ENCODE results near the gene SRCIN1. TPM values are rescaled to one million over a fixed set of nuclear protein-coding genes. Genes with fewer than 3 reads are reported as not detected.
A peak's percentile ranks its signal among the peaks of the same experiment; 100 is the strongest.

The SRCIN1 gene
- total RNA-seq, 2 donors from 2014 or later = 2.8 to 5.9 TPM

GRCh38 chr17:38535886-38536285 lies 69.9 kb downstream of the SRCIN1 start:
- WGBS, 2 experiments (ENCODE audit: insufficient coverage in 1 of 2, insufficient read length in 1 of 2) = 89 to 100% methylated on average over 3 to 8 of the region's 8 CpGs
- no peak overlapping the region for H3K9ac ChIP-seq (ENCODE audit: extremely low read depth, low read length, poor library complexity, severe bottlenecking)

GRCh38 chr17:38534498-38534885 lies 71.3 kb downstream of the SRCIN1 start:
- DNase-seq = peak; percentile 52
- no peak overlapping the region for H3K4me3 Mint-ChIP-seq
- no peaks in the 10 kb centered on the region for H3K9me3 ChIP-seq (ENCODE audit: control insufficient read depth, low read length)

More at GRCh38 chr17:38535886-38536285, 69.9 kb downstream of the SRCIN1 start:
- Histone ChIP-seq H3K36me3 (ENCODE audit: control insufficient read depth, insufficient read depth, low read length) (no peaks in the 10 kb centered on the region), H3K4me3 (ENCODE audit: low read length) (no peak overlapping the region), H3K9me3 (ENCODE audit: control insufficient read depth, low read length) (no peaks in the 10 kb centered on the region), H3K27me3 (ENCODE audit: control insufficient read depth, insufficient read depth, low read length, poor library complexity, severe bottlenecking) (no peaks in the 10 kb centered on the region), H3K27ac (ENCODE audit: low read depth, low read length) (no peak overlapping the region), H3K4me1 (ENCODE audit: control insufficient read depth, insufficient read depth, low read length) (no peaks in the 10 kb centered on the region)
- TF ChIP-seq CTCF (conservative IDR thresholded peaks at IDR 0.05) = no peak
- no peak overlapping the region for H3K4me3 Mint-ChIP-seq
- peaks cover 3% of the 10 kb centered on the region for H3K4me1 Mint-ChIP-seq
- DNase-seq = no peak
- H3K27ac Mint-ChIP-seq = no peak overlapping the region
- H3K36me3 Mint-ChIP-seq (ENCODE audit: low read depth) = no peaks in the 10 kb centered on the region
- H3K27me3 Mint-ChIP-seq (ENCODE audit: insufficient read depth) = peaks cover 10% of the 10 kb centered on the region
- H3K9me3 Mint-ChIP-seq = no peaks in the 10 kb centered on the region

GRCh38 chr17:38533866-38534497 lies 71.8 kb downstream of the SRCIN1 start:
- H3K27ac ChIP-seq (ENCODE audit: low read depth, low read length) = no peak overlapping the region
- TF ChIP-seq CTCF (conservative IDR thresholded peaks at IDR 0.05) = no peak
- no peaks in the 10 kb centered on the region for H3K36me3 ChIP-seq (ENCODE audit: control insufficient read depth, insufficient read depth, low read length)
- no peaks in the 10 kb centered on the region for H3K27me3 ChIP-seq (ENCODE audit: control insufficient read depth, insufficient read depth, low read length, poor library complexity, severe bottlenecking)
- H3K4me1 ChIP-seq (ENCODE audit: control insufficient read depth, insufficient read depth, low read length) = no peaks in the 10 kb centered on the region
- Mint-ChIP-seq H3K36me3 (ENCODE audit: low read depth) (no peaks in the 10 kb centered on the region), H3K4me1 (peaks cover 3% of the 10 kb centered on the region), H3K9me3 (no peaks in the 10 kb centered on the region), H3K4me3 (no peak overlapping the region), H3K27me3 (ENCODE audit: insufficient read depth) (peaks cover 17% of the 10 kb centered on the region), H3K27ac (no peak overlapping the region)
- H3K9me3 ChIP-seq (ENCODE audit: control insufficient read depth, low read length) = no peaks in the 10 kb centered on the region
- peak; percentile 69 for DNase-seq
- H3K9ac ChIP-seq (ENCODE audit: extremely low read depth, low read length, poor library complexity, severe bottlenecking) = no peak overlapping the region
- no peak overlapping the region for H3K4me3 ChIP-seq (ENCODE audit: low read length)
- 86% methylated on average over 10 to 13 of the region's 13 CpGs for WGBS, 2 experiments (ENCODE audit: insufficient coverage in 1 of 2, insufficient read length in 1 of 2)

More at GRCh38 chr17:38534498-38534885, 71.3 kb downstream of the SRCIN1 start:
- H3K36me3 Mint-ChIP-seq (ENCODE audit: low read depth) = no peaks in the 10 kb centered on the region
- H3K9ac ChIP-seq (ENCODE audit: extremely low read depth, low read length, poor library complexity, severe bottlenecking) = no peak overlapping the region
- no peaks in the 10 kb centered on the region for H3K9me3 Mint-ChIP-seq
- peaks cover 3% of the 10 kb centered on the region for H3K4me1 Mint-ChIP-seq
- H3K27ac ChIP-seq (ENCODE audit: low read depth, low read length) = no peak overlapping the region
- no peak for TF ChIP-seq CTCF (conservative IDR thresholded peaks at IDR 0.05)
- H3K27me3 ChIP-seq (ENCODE audit: control insufficient read depth, insufficient read depth, low read length, poor library complexity, severe bottlenecking) = no peaks in the 10 kb centered on the region
- H3K27ac Mint-ChIP-seq = no peak overlapping the region
- H3K36me3 ChIP-seq (ENCODE audit: control insufficient read depth, insufficient read depth, low read length) = no peaks in the 10 kb centered on the region
- H3K4me1 ChIP-seq (ENCODE audit: control insufficient read depth, insufficient read depth, low read length) = no peaks in the 10 kb centered on the region
- no peak overlapping the region for H3K4me3 ChIP-seq (ENCODE audit: low read length)
- WGBS, 2 experiments (ENCODE audit: insufficient coverage in 1 of 2, insufficient read length in 1 of 2) = 79 to 90% methylated on average over 7 of the region's 7 CpGs
- H3K27me3 Mint-ChIP-seq (ENCODE audit: insufficient read depth) = peaks cover 17% of the 10 kb centered on the region
